Kidney tubule cell (primary cell): Measurements from ENCODE around the gene NPR3.

Source experiments
- DNase-seq: peaks from one replicate; pipeline ENCODE4 v3.0.0-alpha.2; 2018; ENCODE audit warnings: low spot score

The NPR3 gene

DNA sequence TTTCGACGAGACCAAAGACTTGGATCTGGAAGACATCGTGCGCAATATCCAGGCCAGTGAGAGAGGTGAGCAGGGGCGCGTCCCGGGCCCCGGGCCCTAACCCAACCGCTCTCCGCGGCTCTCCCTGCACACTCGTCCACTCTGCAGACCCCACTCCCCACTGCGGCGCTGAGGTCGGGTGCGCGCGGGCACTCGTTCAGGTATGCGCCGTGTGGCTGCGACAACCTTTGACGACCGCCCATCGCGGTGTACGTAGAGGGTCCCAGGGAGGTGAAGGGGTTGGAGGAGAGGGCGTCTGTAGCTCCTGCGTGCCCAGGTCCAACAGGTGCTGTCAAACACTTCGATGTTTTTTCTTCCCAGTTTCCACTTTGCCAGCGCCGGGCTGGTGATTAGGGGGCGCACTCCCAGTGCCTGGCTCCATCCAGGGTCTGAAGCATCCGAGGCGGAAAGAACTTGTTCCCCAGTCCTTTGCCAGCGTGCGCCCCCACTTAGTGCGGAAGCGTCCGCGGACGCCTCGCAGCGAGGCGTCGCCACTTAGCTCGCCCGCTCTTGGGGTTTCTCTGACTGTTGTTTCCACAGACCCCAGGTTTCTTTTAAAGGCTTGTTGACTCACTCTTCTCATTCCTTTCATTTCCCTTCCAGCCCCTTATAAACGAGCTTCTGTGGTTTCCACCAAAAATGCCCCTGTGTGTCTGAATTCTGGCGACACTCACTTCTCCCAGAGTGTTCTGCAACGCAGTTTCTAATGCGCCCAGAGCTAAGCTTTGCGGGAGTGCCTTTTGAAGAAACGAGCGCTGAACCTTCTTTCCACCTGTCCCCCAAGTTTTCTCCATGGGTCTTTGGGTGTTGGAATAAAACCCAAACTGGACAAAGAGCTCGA lies 1.6 kb downstream of the NPR3 start:
- DNase-seq, result no peak

DNA sequence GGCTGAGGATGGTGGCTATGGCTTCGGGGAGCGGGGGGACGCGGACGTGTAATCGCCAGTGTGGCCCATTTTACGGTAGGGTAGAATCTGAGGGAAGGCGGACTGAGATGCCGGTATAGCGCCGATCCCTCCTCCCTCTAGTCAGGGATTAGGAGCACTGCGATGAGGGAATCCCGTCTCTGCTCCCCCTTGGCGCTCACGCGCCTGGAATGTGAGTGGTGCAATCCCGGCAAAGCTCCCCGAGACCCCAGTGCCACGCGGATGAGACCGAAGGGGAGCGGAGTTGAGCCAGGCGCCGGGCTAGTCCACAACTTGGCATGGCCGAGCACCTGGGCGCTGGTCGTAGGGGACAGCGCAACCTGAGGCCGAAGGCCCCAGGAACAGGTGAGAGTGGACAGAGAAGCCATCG lies 2.2 kb downstream of the NPR3 start:
- DNase-seq, result no peak

DNA sequence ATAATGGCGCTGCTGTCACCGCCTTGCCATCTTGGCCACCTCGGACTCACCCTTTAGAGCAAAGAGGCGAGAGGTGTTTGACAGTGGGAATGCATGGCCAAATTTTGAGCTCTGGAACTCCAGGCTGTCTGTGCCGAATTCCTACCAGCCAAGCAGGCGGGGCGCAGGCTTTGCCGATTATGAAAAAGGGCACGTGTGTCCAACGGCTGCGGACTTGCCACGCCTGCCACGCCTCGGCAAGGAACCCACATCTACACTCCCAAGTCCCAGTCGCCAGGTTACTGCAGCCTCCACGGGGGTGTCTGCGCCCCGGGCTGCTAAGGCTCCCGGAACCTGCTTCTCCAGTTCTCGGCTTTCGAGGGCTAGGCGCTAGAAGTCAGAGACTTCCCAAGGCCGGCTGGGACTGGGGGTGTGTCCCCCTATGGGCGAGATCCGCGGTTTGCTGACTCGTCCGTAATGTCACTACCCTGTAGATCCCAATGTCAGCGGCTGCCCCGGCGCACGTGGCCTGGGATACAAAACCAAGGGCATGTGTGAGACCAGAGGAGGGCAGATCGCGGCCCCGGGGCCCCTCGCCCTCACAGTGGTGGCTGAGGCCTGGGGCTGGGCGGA lies 2.8 kb downstream of the NPR3 start:
- DNase-seq, result peak; percentile 52

DNA sequence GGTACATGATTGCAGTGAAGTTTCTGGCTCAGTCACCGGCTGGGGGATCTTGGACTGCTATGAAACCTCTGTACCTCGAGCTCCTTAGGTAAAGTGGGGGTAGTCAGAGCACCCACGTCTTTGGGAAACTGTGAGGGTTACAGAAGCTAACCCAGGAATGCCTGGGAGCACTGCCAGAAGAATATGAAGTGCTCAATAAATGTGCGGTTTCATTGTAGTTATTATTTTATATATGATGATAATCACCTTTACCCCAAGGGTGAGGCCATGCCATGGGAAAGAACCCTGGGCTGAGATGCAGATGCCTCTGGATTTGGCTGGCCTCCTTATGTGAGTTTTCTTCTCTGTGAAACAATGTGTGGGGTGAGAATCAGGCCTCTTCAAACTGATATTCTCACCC lies 3.7 kb downstream of the NPR3 start:
- DNase-seq, result no peak

DNA sequence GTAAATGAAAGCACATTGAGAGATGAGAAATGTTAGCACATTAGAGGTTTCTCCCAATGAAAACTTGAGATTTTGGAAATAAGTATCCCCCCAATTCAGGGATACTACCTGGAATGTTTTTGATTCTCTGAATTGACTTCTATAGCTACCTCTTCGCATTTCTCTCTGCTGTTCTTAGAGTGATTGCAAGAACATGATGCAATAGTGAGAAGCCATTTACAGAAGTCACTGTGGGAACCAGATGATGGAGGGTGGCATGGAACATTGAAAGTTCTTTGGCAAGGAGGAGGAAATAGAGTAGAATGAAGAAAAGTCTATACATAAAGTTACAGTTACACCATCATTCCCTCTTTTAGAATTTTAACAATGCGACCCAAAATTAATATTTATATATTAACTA lies 9.2 kb downstream of the NPR3 start:
- DNase-seq, result no peak

DNA sequence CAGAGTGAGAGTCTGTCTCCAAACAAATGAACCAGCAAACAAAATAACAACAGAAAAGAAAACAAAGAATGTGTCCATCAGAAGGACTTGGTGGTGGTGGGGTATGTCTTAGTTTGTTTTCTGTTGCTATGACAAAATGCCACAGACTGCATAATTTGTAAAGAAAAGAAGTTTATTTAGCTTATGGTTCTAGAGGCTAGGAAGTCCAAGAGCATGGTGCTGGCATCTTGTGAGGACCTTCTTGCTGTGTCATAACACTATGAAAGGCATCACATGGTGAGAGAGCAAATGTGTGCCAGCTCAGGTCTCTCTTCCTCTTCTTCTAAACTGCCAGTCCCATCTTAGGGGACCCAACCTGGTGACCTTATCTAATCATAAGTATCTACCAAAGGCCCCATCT lies 10.5 kb downstream of the NPR3 start:
- DNase-seq, result no peak

DNA sequence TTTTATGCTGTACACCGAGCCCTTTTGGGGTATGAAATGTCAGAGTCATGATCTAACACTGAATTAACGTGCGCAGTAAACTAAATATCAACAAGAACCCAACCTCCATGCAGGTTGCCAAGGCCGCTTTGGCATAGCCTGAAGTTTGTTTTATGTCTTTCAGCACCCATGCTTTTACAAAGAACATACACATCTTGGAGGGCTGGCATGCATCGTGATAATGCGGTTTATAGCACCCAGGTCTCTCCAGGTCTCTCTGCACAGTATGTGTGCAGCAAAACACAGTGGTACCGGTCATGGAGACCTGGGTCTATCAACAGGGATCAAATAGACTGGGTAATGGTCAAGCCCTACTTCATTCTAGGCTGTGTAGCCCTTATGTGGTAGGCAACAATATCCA lies 11.8 kb downstream of the NPR3 start:
- DNase-seq, result no peak

DNA sequence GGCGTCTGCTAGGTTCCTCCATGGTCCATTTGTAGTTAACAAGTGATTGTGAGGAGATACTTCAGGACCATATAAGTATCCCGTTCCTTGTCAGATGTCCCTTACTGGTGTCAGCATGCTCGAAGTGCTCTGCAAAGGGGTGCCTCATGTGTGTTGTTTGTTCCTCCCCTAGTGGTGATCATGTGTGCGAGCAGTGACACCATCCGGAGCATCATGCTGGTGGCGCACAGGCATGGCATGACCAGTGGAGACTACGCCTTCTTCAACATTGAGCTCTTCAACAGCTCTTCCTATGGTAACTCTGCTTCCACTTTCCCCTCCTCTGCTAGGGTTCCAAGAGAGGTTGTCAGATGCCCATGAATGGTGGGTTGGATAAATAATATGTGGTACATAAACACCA lies 13.4 kb downstream of the NPR3 start:
- no peak for DNase-seq

DNA sequence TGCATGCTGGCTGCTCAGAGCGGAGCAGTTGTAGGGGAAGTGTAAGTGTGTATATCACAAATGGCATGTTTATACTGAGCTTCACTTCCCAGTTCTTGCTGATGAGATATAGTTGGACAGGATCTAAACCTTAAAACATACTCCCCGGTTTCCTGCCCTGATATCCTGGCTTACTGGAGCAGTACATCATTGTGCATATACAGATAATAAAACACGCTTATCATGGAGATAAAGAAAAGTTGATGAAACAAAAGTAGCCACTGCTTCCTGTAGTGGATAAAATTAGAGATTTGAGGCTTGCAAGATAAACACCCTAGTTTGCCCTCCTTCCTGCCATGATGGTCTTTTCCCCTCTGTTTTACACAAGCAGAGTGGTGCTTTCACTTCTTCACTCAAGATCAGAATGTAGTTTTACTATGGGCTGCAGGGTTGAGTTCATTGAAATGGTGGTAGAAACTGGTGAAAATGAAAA lies 15.0 kb downstream of the NPR3 start:
- DNase-seq, result no peak

DNA sequence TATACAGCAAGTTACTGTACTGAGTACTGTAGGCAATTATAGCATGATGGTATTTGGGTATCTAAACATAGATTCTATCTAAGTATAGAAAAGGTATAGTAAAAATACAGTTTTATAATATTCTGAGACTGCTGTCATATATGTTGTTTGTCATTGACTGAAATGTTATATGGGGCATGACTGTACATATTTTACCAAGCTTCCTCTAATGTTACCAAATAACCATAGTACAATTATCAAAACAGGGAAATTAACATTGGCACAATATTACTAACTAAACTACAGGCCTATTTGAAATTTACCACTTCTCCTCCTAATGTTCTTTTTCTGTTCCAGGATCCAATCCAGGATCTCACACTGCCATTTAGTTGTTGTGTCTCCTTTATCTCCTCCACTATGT lies 18.5 kb downstream of the NPR3 start:
- no peak for DNase-seq

DNA sequence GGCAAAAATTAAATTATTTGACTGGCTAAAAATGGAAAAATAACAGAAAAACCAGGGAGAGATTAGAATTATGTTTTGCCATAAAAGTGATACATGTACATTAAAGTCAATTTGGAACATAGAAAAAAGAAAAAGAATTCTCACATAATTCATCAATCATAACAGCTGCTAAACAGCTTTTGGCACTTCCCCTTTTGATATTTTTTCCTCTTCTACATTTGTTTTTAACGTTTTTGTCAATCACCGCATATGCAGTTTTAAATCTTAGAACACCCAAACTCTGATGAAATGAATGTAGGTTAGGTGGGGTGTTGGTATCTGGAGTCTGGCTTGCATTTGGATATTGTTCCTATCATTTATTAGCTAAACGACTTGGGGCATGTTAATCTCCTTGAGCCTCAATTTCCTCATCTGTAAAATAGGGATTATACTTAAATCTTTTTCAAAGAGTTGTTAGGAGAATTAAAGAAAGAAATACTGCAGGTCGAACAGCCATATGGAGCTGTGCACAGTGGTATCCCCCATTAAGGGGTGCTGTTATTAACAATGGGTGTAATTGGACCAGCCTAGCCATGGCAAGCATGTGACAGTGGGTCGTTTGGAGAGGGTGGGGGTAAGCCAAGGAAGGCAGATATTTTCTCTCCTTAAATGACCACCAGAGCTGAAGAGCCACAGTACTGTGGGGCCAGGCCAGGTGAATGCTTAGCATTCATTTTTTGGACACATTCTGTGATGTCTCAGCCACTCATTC lies 22.6 kb downstream of the NPR3 start:
- no peak for DNase-seq

DNA sequence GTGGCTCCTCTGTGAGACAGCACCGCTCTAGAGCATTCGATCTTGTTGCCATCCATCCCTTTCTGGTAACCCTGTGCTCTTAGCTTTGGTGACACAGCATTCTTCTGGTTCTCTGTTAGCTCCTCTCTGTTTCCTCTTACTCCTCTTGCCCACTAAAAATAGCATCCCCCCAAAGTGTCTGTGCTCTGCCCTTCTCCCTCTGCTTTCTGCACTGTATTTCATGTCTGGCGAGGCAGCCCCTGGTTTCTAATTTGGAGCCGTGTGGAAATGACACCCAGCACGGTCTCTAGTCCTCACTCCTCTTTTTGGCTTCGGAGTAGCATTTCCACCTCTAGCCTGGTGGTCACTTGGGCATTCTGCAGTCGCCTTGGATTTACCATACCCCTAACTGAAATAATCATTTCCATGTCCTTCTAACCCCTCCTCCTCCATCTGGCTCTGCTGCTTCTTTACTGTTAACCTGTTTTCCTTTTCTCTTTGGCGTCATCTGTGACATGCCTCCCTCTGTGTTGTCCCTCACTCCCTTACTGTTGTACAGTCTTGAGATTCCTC lies 23.8 kb downstream of the NPR3 start:
- no peak for DNase-seq

DNA sequence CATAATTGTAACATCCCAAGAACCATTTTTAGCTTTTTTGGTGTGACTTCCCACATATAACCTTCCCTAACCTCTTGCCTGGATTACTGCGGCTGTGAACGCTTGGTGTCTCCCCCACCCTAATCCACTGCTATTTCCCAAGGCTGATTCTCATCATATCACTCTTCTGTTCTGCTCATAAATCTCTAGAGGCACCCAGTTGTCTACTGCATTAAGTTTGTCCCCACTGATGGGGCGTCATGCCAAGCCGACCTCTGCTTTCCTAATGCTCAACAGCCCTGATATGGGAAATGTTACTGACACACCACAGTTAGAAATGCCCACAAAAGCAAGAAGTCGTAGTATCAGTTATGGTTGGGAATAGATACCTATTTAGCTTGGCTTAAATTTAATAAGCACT lies 24.4 kb downstream of the NPR3 start:
- DNase-seq, result no peak

DNA sequence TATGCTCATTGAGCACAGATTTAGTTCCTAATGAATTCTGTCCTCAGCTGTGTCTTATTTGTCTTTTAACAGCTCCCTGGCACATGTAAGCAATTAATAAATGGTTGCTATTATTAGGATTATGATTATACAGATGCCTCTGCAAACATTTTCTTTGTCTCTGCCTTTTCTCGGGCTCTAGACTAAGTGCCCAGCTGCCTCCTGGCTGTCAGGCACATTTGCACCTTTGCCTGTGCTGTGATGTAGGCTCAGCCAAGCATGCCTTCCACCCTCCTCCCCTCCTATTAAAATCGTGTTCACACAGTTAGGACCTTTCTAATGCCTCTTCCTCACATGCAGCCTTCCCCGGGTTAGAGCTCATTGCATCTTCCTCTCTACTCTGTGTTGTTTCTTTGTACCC lies 25.7 kb downstream of the NPR3 start:
- no peak for DNase-seq

DNA sequence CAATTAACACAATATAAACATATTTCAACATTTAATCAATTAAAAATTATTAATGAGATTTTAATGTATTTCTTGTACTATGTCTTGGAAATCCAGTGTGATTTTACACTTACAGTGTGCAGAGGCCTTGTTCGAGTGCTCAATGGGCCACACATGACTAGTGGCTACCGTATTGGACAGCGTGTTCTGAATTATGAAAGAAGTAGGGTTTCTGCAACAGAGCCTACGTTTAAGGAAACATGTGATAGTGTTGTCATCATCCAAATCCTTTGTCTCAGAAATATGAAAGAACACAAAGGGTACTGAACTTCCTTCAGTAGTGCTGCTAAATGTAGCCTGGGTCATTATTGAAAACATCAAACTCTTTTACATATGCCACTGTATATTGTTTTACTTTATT lies 29.5 kb downstream of the NPR3 start:
- DNase-seq, result no peak

DNA sequence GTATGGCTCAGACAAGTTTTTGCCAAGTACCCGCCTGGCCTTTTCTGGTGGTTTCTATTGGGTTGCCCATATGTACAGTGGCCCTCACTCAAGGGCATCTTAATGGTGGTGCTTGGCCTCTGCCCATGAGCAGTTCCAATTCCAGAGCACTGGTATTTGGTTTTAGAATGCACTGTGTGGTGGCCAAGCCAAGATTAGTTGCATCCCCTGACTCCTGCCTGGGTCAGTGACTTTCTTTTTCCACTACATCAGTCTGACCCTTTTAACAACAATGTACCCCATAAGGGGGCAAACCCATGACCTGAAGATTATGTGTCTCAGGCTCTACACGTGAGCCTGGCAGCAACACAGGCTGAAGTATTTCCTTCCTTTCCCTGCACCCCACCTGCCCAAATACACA lies 34.2 kb downstream of the NPR3 start:
- DNase-seq, result no peak

DNA sequence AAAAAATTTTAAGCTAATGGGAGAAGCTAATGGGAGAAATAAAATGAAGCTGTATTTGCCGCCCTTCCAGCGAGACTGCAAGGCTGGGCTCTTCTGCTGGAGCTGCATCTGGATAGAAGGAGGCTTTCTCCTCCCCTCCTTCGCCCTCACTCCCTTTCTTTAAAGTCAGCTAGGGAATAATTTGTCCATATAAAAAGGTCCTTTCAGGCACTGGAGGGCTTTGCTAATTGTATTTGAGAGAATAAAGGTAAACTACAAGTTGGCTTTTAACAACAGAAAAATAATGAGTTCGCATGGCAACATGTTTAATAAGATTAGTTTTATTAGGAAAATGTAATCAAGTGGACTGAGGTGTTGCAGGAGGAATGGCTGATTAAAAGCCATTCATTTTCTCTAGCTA lies 41.3 kb downstream of the NPR3 start:
- no peak for DNase-seq

DNA sequence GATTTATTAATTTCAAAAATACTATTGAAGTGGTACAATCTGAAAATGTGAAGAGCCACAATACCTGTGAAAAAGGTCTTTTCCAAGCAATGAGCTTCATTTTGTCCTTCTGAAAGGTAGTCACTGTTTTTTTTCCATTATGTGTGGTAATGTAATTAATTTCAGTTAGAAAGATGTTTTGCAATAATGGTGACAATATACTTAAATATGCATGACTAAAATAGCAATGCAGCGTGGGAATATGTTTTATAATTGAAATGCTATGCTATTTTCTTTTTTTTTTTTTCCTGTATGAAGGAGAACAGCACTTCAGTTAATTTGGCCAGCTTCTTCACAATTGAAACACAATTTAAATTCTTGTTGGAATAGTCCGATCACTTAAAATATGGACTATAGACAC lies 41.9 kb downstream of the NPR3 start:
- no peak for DNase-seq

DNA sequence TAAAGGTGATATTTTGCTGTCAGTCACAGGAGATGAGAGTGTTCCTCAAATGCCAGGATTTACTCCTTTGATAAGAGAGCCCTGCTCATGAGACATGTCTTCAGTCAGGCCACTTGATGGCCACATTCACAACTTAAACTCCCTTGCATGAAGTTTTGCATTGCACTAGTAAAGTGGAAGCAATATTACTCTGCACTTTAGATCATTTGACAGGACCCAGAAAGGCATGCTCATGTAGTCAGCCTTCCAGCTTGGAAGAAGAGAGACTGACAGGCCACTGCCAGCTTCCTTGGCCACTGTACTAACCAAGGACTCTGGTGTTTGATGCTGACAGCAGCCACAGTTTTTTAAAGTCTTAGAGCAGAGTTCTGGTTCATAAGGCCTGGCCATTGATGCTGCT lies 42.6 kb downstream of the NPR3 start:
- no peak for DNase-seq

DNA sequence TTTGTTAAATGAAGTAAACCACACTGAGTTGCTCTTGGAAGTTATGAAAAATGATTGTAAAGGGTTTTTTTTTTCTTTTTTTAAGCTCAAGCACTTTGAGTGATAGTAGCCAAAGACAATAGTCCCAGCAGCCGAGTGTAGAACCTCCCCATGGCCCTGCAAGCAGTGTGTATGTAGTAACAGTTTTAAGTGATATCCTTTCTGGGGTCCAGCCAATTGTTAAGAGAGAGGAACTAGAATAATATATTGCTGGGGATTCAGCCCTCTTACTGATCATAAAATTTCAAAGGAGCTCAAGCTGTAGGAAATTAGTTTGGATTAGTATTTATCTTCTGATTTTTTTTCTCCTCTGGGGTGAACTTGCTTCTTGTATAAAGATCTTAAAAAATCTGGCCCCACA lies 43.2 kb downstream of the NPR3 start:
- no peak for DNase-seq

DNA sequence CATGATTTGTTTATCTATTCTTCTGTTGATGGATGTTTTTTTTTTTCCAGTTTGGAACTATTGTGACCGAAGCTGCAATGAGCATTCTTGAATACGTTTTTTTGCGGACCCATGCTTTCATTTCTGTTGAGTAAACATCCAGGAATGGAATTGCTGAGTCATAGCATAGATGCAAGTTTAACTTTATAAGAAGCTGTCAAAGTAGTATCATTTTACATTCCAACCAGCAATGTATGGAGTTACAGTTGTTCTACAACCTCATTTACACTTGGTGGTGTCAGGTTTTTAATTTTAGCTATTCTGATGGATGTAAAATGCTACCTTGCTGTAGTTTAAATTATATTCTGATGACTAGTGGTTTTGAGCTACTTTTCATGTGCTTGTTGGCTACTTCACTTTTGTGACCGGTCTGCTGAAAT lies 49.0 kb downstream of the NPR3 start:
- peak; percentile 60 for DNase-seq

DNA sequence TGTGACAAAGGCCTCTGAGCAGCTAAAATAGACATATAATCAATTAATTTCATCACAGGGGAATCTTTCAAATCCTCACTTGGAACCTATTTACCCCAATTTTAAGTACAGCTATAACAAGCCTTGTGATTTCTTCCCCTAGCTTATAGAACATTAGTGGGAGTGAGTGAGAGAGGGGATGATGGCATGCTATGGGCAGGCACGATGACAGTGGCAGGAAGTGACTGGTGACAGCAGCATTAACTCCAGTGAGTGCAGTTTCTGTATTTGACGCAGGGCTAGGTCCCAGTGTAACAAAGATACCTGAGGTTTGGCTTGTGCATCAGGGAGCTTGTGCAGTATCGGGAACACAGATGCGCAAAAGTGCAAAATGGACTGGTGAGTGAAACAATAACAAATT lies 54.1 kb downstream of the NPR3 start:
- no peak for DNase-seq
